SU-DHL-6 (cell line): ENCODE results near the gene FMO4.
"Not testable (repeated sequence)": the region's sequence is repeated elsewhere in the genome, so short reads cannot be mapped to it uniquely, and the experiment has no call there.

Experiments
- H2AFZ ChIP-seq: fragments of 200-600 bp; sonication (generic); 2 replicates; pipeline ENCODE4 v1.6.1; 2014; ENCODE audit warnings: low read depth, mild to moderate bottlenecking, moderate library complexity, mixed read lengths, antibody characterized with exemption, low read length; ENCODE audit not compliant: severe bottlenecking
- H3F3A ChIP-seq: fragments of 200-600 bp; shearing (Covaris generic); 2 replicates; pipeline ENCODE4 v1.6.0; 2016; ENCODE audit warnings: antibody characterized with exemption, mild to moderate bottlenecking; ENCODE audit not compliant: insufficient read depth
- H3K27ac ChIP-seq: fragments of 200-600 bp; sonication (generic); 2 replicates; pipeline ENCODE4 v1.5.1; 2016; ENCODE audit warnings: low read depth, mild to moderate bottlenecking, low read length, moderate library complexity, mixed read lengths
- H3K27me3 ChIP-seq: fragments of 200-600 bp; sonication (generic), shearing (Covaris generic); 2 replicates; pipeline ENCODE4 v1.6.0; 2014; ENCODE audit warnings: mild to moderate bottlenecking, low read length
- H3K36me3 ChIP-seq: fragments of 200-600 bp; sonication (generic); 2 replicates; pipeline ENCODE4 v1.6.1; 2014; ENCODE audit warnings: mild to moderate bottlenecking, low read length, mixed read lengths
- H3K4me2 ChIP-seq: fragments of 300-600, 200-600 bp; shearing (Covaris generic), sonication (generic); 2 replicates; pipeline ENCODE4 v1.6.0; 2014; ENCODE audit warnings: low read length, low read depth, mild to moderate bottlenecking; ENCODE audit not compliant: poor library complexity, severe bottlenecking
- H3K4me3 ChIP-seq: fragments of 200-600 bp; sonication (generic); 2 replicates; pipeline ENCODE4 v1.5.1; 2014; ENCODE audit warnings: antibody characterized with exemption, low read length, mild to moderate bottlenecking, mixed read lengths; ENCODE audit not compliant: insufficient read depth, poor library complexity, severe bottlenecking
- H3K79me2 ChIP-seq: fragments of 200-600 bp; sonication (generic); 2 replicates; pipeline ENCODE4 v1.6.1; 2014; ENCODE audit warnings: mild to moderate bottlenecking, low read length, moderate library complexity; ENCODE audit not compliant: insufficient read depth
- H3K9ac ChIP-seq: fragments of 200-600 bp; sonication (generic); 2 replicates; pipeline ENCODE4 v1.7.0; 2014; ENCODE audit warnings: mild to moderate bottlenecking, low read length
- H3K9me2 ChIP-seq: fragments of 200-600 bp; sonication (generic); replicated peaks from 2 replicates; pipeline ENCODE4 v1.6.1; 2014; ENCODE audit warnings: low read length; ENCODE audit not compliant: insufficient read depth
- H3K9me3 ChIP-seq: fragments of 200-600 bp; sonication (generic); 2 replicates; pipeline ENCODE4 v1.6.1; 2014; ENCODE audit warnings: low read length, mixed read lengths; ENCODE audit not compliant: insufficient read depth
- H4K20me1 ChIP-seq: fragments of 200-600 bp; sonication (generic); 2 replicates; pipeline ENCODE4 v1.6.1; 2014; ENCODE audit warnings: low read depth, mild to moderate bottlenecking, antibody characterized with exemption, low read length, moderate library complexity, mixed read lengths
- CTCF ChIP-seq: fragments of 200-600 bp; sonication (generic); IDR thresholded peaks from one replicate; pipeline ENCODE4 v1.5.1; 2017; ENCODE audit warnings: antibody characterized with exemption, mild to moderate bottlenecking, low read length, moderate library complexity; ENCODE audit not compliant: insufficient read depth, poor library complexity, severe bottlenecking
- EZH2phosphoT487 ChIP-seq: fragments of 200-600 bp; sonication (generic), shearing (Covaris generic); conservative IDR thresholded peaks from 2 replicates; pipeline ENCODE4 v1.6.1; 2018; ENCODE audit warnings: mild to moderate bottlenecking, antibody characterized with exemption, low read length, moderate library complexity, mixed read lengths

The FMO4 gene

GRCh38 chr1:171366816-171367215 is 52.8 kb downstream of the FMO4 start:
- Histone ChIP-seq H3K4me2 (no peak overlapping the region), H3K79me2 (no peaks in the 10 kb centered on the region), H2AFZ (no peak overlapping the region), H3K27me3 (no peaks in the 10 kb centered on the region), H3K36me3 (no peaks in the 10 kb centered on the region), H3K9me2 (no peaks in the 10 kb centered on the region), H3F3A (no peaks in the 10 kb centered on the region), H3K9ac (no peak overlapping the region), H4K20me1 (no peaks in the 10 kb centered on the region), H3K4me3 (no peak overlapping the region), H3K9me3 (no peaks in the 10 kb centered on the region), H3K27ac (no peak overlapping the region)
- TF ChIP-seq CTCF = no peak
- no peak for TF ChIP-seq EZH2phosphoT487

- Histone ChIP-seq H3K79me2 (no peaks in the 10 kb centered on the region), H2AFZ (no peak overlapping the region), H3K9me3 (no peaks in the 10 kb centered on the region), H3K27ac (no peak overlapping the region), H3K36me3 (no peaks in the 10 kb centered on the region), H4K20me1 (no peaks in the 10 kb centered on the region), H3F3A (no peaks in the 10 kb centered on the region), H3K4me2 (no peak overlapping the region), H3K9ac (no peak overlapping the region), H3K4me3 (no peak overlapping the region), H3K9me2 (no peaks in the 10 kb centered on the region), H3K27me3 (no peaks in the 10 kb centered on the region)
- TF ChIP-seq EZH2phosphoT487 = no peak
- no peak for TF ChIP-seq CTCF
Observed at GRCh38 chr1:171367436-171367835, 53.5 kb downstream of the FMO4 start.

- Histone ChIP-seq H3K36me3 (no peaks in the 10 kb centered on the region), H3K4me3 (no peak overlapping the region), H3F3A (no peaks in the 10 kb centered on the region), H3K9me2 (no peaks in the 10 kb centered on the region), H3K4me2 (no peak overlapping the region), H4K20me1 (no peaks in the 10 kb centered on the region), H3K9ac (no peak overlapping the region), H3K27ac (no peak overlapping the region), H3K79me2 (no peaks in the 10 kb centered on the region), H3K27me3 (no peaks in the 10 kb centered on the region), H3K9me3 (no peaks in the 10 kb centered on the region), H2AFZ (no peak overlapping the region)
- TF ChIP-seq EZH2phosphoT487 (no peak), CTCF (no peak)
Observed at GRCh38 chr1:171372418-171373084, 58.6 kb downstream of the FMO4 start.

GRCh38 chr1:171373357-171374122 is 59.6 kb downstream of the FMO4 start:
- H3K4me2 ChIP-seq, H3K9ac ChIP-seq: not testable (repeated sequence)

More at GRCh38 chr1:171373357-171374122, 59.6 kb downstream of the FMO4 start:
- not testable (repeated sequence) for H3K36me3 ChIP-seq, H3K9me3 ChIP-seq, H3K27me3 ChIP-seq, H3F3A ChIP-seq, H3K9me2 ChIP-seq, H4K20me1 ChIP-seq, H2AFZ ChIP-seq, H3K79me2 ChIP-seq, H3K4me3 ChIP-seq, H3K27ac ChIP-seq
